Measurements from ENCODE around the gene GUCY1A2.

Gene GUCY1A2

GRCh38 chr11:106998916-106999188 is 19.4 kb downstream of the GUCY1A2 start:
- no peak for DNase-seq (ENCODE audit: low spot score)

DNA sequence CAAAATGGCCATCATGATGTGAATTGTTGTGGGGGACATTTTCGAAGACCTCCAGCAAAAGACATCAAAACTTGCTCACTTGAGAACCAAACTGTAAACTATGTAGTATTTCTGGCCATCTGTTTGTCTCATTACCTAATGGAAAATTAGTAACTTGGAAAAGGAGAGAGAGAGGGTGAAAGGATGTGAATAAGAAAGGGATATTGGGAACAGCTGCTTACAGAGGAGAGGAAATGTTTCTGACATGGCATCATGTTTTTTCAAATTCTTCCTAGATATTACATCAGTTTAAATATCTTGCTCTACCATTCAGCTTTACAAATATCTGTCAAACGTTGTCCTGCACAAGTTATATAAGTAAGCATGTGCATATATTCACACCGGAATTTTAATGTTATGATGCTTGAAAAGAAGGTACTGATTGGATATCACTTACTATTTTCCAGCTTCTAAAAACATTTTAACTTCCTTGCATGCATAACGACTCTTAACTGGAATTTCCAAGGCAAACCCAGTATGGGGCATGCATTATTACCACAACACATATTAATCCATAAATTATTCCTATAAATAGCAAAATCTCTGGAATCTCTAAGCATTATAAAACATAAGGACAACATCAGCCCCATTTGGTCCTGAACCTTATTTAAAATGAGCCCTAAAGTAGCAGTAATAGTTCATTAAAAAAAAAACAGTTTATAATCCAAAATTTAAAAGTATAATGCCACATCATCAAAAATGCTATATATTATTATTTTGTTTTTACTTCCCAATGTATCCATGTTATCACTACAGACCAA is 20.0 kb downstream of the GUCY1A2 start:
- no peak for DNase-seq (ENCODE audit: low spot score)

DNA sequence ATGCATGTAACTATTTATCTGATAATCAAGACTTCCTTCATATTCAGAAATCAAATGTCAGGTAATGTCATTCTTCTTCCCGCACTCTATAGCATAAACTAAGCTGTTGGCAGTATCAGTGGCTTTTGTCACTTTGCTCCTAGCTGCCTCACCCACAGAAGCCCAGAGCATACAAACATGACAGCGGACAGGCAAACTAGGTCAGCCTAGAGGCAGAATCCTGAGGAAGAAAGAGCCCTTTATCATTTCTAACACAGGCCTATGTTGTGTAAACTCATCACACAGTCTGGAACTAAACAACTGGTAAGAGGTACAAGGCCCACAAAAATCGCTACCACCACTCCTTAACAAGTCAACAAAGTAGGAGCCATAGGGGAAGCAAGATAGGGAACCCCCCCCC is 21.0 kb downstream of the GUCY1A2 start:
- no peak for DNase-seq (ENCODE audit: low spot score)

DNA sequence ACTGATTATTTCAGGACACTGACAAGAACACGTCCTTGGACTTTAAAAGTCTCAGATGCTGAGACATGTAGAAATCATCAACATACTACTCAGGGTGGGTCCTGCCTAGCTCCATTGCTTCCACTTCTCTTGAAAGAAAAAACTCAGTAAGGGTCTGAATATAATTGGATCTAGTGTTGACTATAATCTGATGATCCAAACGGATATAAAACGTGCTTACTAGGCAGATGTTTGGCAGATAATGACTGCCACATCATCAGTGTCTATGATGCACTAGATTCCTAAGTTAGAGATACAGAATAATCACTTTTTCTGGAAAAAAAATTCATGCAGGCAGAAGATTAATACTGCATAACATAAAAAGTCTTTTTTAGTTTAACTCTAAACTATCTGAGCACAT is 21.6 kb downstream of the GUCY1A2 start:
- DNase-seq (ENCODE audit: low spot score), result no peak

DNA sequence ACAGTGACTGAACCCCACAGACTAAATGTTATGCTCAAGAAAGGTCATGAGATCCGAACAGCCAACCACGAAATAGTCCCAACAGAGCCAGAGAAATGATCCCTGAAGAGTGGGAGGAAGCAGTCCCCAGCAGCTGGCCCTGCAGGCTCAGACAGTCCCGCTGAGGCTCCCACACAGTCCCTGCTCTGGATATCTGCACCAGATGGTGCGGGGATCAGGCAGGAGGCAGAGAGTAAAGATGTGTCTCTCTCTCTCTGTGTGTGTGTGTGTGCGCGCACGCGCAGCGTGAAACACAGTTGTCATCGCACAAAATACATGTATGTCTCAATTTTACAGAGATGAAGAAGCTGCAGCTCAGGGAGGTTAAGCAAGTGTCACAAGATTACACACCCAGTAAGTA is 27.9 kb downstream of the GUCY1A2 start:
- no peak for DNase-seq (ENCODE audit: low spot score)

- no peak for DNase-seq (ENCODE audit: low spot score)
Measured at GRCh38 chr11:106989078-106989455, 29.2 kb downstream of the GUCY1A2 start.

DNA sequence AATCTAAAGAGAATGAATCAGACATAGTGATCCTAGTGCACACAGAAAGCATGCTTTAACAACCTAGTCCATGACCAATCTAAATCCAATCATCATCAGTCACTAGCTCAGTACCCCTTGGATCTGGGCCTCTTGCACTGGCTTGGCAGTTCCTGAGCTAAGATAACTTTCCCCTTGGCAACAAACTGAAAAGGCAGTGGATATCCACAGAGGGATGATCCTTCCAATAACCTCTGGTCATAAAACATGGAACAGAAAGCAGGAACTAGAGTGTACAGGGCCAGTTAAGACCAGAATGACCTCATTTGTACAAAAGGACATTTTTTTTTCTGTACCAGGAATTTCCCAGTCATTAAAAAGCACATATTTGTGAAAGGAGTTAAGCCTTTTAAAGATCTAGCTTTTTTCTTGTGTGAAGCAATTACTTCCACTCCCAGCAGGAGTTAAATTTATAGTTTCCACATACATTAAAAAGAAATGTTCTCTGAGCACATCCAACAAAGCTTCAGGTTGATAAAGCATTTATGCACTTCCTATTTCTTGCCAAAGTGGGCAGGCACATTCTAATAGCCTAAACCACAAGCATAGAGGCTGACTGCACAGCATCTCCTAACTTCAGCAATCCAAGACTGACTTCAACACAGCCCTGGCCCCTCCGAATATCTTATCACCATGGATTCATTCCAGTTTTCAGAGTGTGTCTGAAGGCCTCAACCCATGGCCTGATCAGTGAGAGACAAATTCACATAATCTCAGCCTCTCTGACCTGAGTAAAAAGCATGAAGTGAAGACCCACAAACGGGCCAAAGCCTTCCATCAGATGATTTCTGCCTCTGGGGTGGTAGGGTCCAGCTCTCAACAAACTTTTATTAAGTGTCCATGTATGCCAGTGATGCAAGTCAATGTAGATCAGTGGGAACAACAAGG is 29.9 kb downstream of the GUCY1A2 start:
- DNase-seq (ENCODE audit: low spot score), result peak; percentile 60

GRCh38 chr11:106986673-106987072 is 31.6 kb downstream of the GUCY1A2 start:
- DNase-seq (ENCODE audit: low spot score), result no peak

DNA sequence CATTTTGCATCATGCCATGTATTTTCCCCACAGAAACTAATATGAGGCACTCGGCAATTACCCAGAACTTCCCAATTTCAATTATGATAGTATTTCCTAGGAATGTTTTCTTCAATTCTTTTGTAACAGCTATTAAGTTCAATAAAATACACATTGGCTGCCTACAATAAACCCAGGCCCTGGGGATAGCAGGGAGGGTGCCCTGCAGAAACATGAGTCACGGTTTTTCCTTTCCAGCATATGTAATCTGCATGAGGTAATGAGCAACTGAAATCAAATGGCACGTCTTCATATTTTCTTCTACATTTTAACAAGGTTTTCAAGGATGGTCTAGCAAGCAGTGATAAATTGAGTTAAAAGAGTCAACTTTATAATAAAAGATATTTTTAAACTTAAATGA is 32.0 kb downstream of the GUCY1A2 start:
- peak; percentile 17 for DNase-seq (ENCODE audit: low spot score)

DNA sequence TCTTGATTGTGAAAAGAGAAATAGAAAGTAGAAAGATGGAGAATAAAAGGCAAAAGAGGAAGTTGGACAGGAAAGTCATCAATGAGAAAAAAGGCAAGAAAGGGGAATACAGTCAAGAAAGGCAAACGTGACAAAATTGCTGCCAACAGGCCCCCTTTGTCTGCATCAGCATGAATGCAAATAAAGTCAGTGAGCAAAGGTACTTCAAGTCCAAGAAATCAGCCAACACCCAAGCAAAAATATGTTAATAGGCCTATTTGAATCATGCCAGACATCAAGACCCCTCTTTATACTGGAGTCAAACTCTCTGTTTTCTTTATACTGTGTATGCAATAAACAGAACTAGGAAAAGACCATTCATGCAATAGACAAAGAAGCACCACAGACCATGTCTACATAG is 34.3 kb downstream of the GUCY1A2 start:
- no peak for DNase-seq (ENCODE audit: low spot score)

DNA sequence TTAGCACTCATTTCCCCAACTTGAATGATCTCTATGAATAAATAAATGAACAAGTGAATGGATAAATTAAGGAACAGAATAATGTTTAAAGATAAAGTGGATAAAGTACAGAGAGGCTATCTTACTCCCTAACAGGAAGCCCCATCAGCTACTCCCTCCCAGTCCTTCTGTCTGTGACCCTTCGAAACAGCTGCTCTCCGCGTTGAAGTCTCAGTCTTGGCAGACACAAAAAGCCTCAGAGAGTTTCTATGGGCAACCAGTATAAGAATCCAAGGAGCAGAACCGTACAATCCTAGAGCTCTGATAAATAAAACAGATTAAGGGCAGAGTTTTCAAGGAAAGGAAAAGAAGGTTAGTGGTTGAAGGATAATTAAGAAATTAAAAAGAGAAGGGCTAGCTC is 35.0 kb downstream of the GUCY1A2 start:
- no peak for DNase-seq (ENCODE audit: low spot score)

DNA sequence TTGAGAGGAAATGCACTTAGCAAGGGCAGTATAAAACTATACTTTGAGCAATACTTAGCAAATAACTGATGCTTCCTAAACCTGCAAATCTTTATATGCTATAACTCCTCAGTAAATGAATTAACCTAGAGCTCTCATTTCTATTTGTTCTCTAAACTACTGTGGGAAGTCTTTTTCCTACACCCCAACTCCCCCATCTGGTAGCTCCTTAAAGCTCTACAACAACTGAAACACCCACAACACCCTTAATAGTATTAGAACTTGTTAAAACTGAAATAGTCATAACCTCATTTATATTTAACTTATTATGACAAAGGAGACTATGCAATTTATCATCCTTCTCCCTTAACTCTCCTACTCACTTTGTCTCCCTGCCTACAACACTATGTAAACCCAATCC is 43.4 kb downstream of the GUCY1A2 start:
- DNase-seq (ENCODE audit: low spot score), result no peak

- no peak for DNase-seq (ENCODE audit: low spot score)
Measured at GRCh38 chr11:106971864-106972263, 46.4 kb downstream of the GUCY1A2 start.

DNA sequence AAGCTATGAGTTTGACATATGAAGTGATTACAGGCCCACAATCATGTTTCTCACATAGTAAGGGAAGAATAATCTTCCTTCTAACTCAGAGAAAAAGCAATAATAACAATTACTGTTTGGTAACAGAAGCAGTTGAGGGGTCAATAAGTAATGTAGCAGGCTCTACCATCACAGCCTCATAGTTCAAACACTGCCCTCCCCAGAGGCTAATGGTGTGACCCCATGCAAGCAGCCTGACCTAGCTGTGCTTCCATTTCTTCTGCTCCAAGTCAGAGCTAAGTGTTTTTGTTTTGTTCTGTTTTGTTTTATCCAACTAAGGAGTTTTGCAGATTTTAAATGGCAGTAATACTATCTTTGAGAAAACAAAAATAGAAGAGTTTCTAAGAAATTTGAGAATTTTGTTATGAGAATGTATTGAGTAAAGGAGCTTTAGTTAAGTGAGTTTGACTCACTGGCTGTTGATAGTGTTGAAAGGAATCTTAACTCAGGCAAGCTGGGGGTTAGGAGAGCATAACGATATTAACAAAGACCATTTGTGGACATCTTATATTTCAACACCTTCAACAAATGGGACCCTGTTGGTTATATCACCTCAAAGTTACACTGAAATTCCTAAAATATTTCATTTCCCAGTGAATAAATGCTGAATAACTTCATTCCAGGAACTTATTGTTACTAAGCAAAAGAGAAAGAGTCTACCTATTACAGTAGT is 48.5 kb downstream of the GUCY1A2 start:
- DNase-seq (ENCODE audit: low spot score), result no peak

- no peak for DNase-seq (ENCODE audit: low spot score)
Measured at GRCh38 chr11:106962995-106963394, 55.3 kb downstream of the GUCY1A2 start.

DNA sequence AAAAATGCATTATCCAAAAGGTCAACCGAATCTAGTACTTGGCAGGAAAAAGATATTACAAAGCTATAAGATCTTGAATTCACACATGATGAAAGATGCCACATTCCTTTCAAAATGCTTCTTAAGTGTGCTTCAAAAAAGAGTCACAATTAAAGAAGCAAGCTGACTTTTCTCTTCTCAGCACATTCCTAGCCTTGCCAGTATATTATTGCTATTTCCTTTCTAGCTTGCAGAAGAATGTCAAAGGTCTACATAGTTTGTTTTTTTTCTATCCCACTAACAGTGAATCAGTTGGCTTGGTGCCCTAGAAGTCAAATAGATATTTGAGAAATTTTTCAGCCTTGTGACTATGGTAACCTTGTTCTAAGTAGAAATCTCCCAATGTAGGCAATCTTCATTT is 56.8 kb downstream of the GUCY1A2 start:
- peak; percentile 73 for DNase-seq (ENCODE audit: low spot score)

DNA sequence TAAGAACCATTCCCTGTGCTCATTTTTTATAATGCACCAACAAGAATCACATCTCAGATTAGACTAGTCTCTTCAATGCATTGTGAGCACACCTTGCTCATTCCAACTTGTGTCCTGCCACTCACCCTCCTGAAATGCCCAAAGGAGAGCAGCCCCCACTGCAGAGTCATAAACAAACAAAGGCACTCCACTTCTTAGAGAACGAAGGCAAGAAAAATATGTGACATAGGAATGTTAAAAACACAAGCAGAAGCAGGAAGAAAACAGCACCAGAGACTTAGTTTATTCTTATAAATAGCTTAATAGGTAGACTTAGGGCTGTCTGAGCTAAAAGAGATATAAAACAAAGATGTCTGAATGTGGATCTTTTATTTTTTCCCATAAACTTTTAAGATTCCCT is 57.2 kb downstream of the GUCY1A2 start:
- DNase-seq (ENCODE audit: low spot score), result peak; percentile 8

- no peak for DNase-seq (ENCODE audit: low spot score)
Measured at GRCh38 chr11:106959800-106960199, 58.5 kb downstream of the GUCY1A2 start.

DNA sequence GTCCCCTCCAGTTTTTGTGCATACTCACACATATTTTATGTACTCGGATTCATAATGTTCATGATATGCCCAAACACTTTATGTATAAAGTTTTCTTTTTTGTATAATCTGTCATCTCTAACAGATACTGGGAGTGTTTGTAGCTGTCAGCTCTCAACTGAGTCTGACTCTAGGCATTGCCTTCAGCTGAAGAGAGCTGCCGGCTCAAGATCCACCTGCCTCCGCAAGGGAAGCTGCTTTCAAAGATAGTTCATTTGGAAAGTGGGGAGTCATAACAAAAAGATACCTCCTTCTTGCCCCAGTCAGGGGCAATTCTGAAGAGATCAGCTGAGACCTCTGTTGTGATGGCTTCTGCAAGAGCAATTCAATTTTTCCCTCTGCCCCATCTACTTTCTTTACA is 58.9 kb downstream of the GUCY1A2 start:
- DNase-seq (ENCODE audit: low spot score), result no peak

DNA sequence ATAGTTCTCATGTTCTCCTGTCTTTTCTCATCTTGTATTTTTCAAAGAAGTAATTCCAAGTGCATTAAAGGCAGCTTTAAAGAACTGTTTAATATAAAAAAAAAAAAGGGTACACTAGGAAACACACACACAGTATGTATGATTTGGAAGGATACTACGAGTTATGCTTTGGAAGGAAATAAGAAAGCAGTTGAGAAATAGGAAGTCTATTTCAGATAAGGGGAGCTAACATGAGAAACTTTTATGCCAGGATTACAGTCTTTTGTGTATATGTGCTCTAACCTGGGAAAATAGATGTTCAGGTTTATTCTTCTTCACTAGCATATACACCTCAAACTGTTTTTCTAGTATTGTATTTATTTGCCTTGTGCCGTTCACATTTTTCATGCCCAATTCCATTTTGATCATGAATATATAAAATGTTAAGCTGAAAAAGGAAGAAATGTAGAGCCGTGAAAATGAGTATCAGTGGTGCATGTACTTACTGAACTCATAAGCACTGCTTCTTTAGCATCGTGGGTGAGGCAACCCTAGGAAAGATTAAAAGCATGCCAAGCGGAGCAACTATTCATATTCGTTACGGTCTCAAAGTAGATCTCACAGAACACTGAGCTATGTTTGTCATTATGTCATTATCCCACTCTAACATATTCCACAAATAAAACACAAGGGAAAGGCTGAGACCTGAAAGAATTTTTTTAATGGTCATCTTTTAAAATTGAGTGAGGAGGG is 59.6 kb downstream of the GUCY1A2 start:
- no peak for DNase-seq (ENCODE audit: low spot score)

- DNase-seq (ENCODE audit: low spot score), result no peak
Measured at GRCh38 chr11:106957030-106957482, 61.2 kb downstream of the GUCY1A2 start.

GRCh38 chr11:106950067-106950491 is 68.2 kb downstream of the GUCY1A2 start:
- DNase-seq (ENCODE audit: low spot score), result peak; percentile 17

Measured in kidney tubule cell (primary cell).